Suprapubic skin (tissue), 4 donors: ENCODE results near the gene CASQ2. TPM values are rescaled to one million over a fixed set of nuclear protein-coding genes. Genes with fewer than 3 reads are reported as not detected.

Source experiments
- DNase-seq, 2 donors: peaks; one replicate each; pipeline ENCODE4 v3.0.0-alpha.2; 2019; ENCODE audit warnings: low spot score in 2 of 2
- H3K27ac ChIP-seq: fragments of 200-600 bp; sonication (generic); one replicate; pipeline ENCODE4 v1.5.1; 2019
- H3K27me3 ChIP-seq: fragments of 200-600 bp; sonication (generic); one replicate; pipeline ENCODE4 v1.5.1; 2019
- H3K36me3 ChIP-seq: fragments of 200-600 bp; sonication (generic); one replicate; pipeline ENCODE4 v1.5.1; 2019
- H3K4me1 ChIP-seq: fragments of 200-600 bp; sonication (generic); one replicate; pipeline ENCODE4 v1.5.1; 2019
- H3K4me3 ChIP-seq: fragments of 200-600 bp; sonication (generic); one replicate; pipeline ENCODE4 v1.5.1; 2019; ENCODE audit warnings: mild to moderate bottlenecking
- H3K9me3 ChIP-seq: fragments of 200-600 bp; sonication (generic); one replicate; pipeline ENCODE4 v1.5.1; 2019
- CTCF ChIP-seq, 2 donors: fragments of 200-600 bp in 1 of 2; fragments of 450-650 bp in 1 of 2; sonication (generic) in 1 of 2; IDR thresholded peaks; one replicate each; pipeline ENCODE4 v1.5.1; 2016 to 2019; ENCODE audit warnings: antibody characterized with exemption in 2 of 2, mild to moderate bottlenecking in 1 of 2, moderate library complexity in 1 of 2
- EP300 ChIP-seq: sonication (generic); formaldehyde crosslinking; IDR thresholded peaks from one replicate; pipeline ENCODE4 v1.6.1; 2017; ENCODE audit warnings: antibody characterized with exemption
- POLR2A ChIP-seq, 2 donors: fragments of 450-650 bp; IDR thresholded peaks; one replicate each; pipeline ENCODE4 v1.6.1; 2017; ENCODE audit warnings: antibody characterized with exemption in 2 of 2, mild to moderate bottlenecking in 2 of 2, moderate library complexity in 2 of 2
- POLR2AphosphoS5 ChIP-seq, 3 donors: sonication (generic); formaldehyde crosslinking; IDR thresholded peaks; one replicate each; pipeline ENCODE4 v1.6.1; 2017; ENCODE audit warnings: antibody characterized with exemption in 3 of 3
- WGBS: methylation state at CpG from one replicate; pipeline ENCODE4 v1.1.5; 2018; 5-methylcytosine and 5-hydroxymethylcytosine counted together
- total RNA-seq, 4 donors: library from RNA; depleted of rRNA; stranded (reverse); fragments of >200 nt; gene quantifications; one replicate each; pipeline ENCODE4 v1.1.0, GENCODE V29; 2016

CASQ2 gene
- total RNA-seq, 4 donors from 2014 or later, result 1.5 to 3.6 (median 2.5) TPM

GRCh38 chr1:115654663-115655305, 113.7 kb downstream of the CASQ2 start:
- Histone ChIP-seq H3K27me3 (no peaks in the 10 kb centered on the region), H3K36me3 (peaks cover 21% of the 10 kb centered on the region), H3K4me3 (peak overlapping the region; percentile 9), H3K9me3 (no peaks in the 10 kb centered on the region), H3K27ac (peak overlapping the region; percentile 68), H3K4me1 (peaks cover 42% of the 10 kb centered on the region)
- DNase-seq, result no peak
- TF ChIP-seq POLR2AphosphoS5 (IDR thresholded peaks at IDR 0.05) (no peak), CTCF (IDR thresholded peaks at IDR 0.05) (no peak), EP300 (no peak), POLR2A (IDR thresholded peaks at IDR 0.05) (no peak)
- WGBS, result 35% methylated on average over 14 of the region's 14 CpGs

GRCh38 chr1:115654125-115654524, 114.4 kb downstream of the CASQ2 start:
- TF ChIP-seq POLR2AphosphoS5 (IDR thresholded peaks at IDR 0.05), result no peak
- no peak for TF ChIP-seq CTCF (IDR thresholded peaks at IDR 0.05)
- no peak for TF ChIP-seq EP300
- TF ChIP-seq POLR2A (IDR thresholded peaks at IDR 0.05), result no peak
- H3K27ac ChIP-seq, result no peak overlapping the region
- 85% methylated on average over 3 of the region's 3 CpGs for whole genome bisulfite sequencing
- DNase-seq, result no peak
- H3K4me3 ChIP-seq, result no peak overlapping the region
- peaks cover 19% of the 10 kb centered on the region for H3K36me3 ChIP-seq
- H3K9me3 ChIP-seq, result no peaks in the 10 kb centered on the region
- peaks cover 48% of the 10 kb centered on the region for H3K4me1 ChIP-seq
- H3K27me3 ChIP-seq, result no peaks in the 10 kb centered on the region

GRCh38 chr1:115652236-115652788, 116.2 kb downstream of the CASQ2 start:
- no peak for DNase-seq
- peaks cover 62% of the 10 kb centered on the region for H3K4me1 ChIP-seq
- TF ChIP-seq POLR2AphosphoS5 (IDR thresholded peaks at IDR 0.05) (no peak), POLR2A (IDR thresholded peaks at IDR 0.05) (no peak), EP300 (no peak), CTCF (IDR thresholded peaks at IDR 0.05) (no peak)
- peaks cover 9% of the 10 kb centered on the region for H3K36me3 ChIP-seq
- no peaks in the 10 kb centered on the region for H3K27me3 ChIP-seq
- WGBS, result 97% methylated on average over 2 of the region's 2 CpGs
- no peak overlapping the region for H3K4me3 ChIP-seq
- H3K27ac ChIP-seq, result no peak overlapping the region
- no peaks in the 10 kb centered on the region for H3K9me3 ChIP-seq

- WGBS, result 96% methylated on average over 8 of the region's 8 CpGs
- Histone ChIP-seq H3K4me1 (peaks cover 68% of the 10 kb centered on the region), H3K27me3 (no peaks in the 10 kb centered on the region), H3K9me3 (no peaks in the 10 kb centered on the region), H3K36me3 (peaks cover 9% of the 10 kb centered on the region), H3K4me3 (no peak overlapping the region), H3K27ac (no peak overlapping the region)
- TF ChIP-seq POLR2A (IDR thresholded peaks at IDR 0.05) (no peak), CTCF (IDR thresholded peaks at IDR 0.05) (no peak), POLR2AphosphoS5 (IDR thresholded peaks at IDR 0.05) (no peak), EP300 (no peak)
- DNase-seq, result no peak
These were observed 117.1 kb downstream of the CASQ2 start for GRCh38 chr1:115651391-115651790.

- WGBS, result 69% methylated on average over 3 of the region's 3 CpGs
- Histone ChIP-seq H3K27ac (no peak overlapping the region), H3K27me3 (no peaks in the 10 kb centered on the region), H3K36me3 (peaks cover 9% of the 10 kb centered on the region), H3K4me1 (peaks cover 64% of the 10 kb centered on the region), H3K9me3 (no peaks in the 10 kb centered on the region), H3K4me3 (no peak overlapping the region)
- DNase-seq, result no peak
- no peak for TF ChIP-seq EP300
- TF ChIP-seq POLR2AphosphoS5 (IDR thresholded peaks at IDR 0.05), result no peak
- no peak for TF ChIP-seq CTCF (IDR thresholded peaks at IDR 0.05)
- TF ChIP-seq POLR2A (IDR thresholded peaks at IDR 0.05), result no peak
These were observed 117.6 kb downstream of the CASQ2 start for GRCh38 chr1:115650961-115651360.
